Heart left ventricle (tissue), 13 donors: ENCODE measurements around the gene CFAP73.

Experiments used
- POLR2A ChIP-seq, 2 donors: fragments of 450-650 bp; IDR thresholded peaks; one replicate each; pipeline ENCODE4 v1.6.1; 2017; ENCODE audit warnings: antibody characterized with exemption in 2 of 2, mild to moderate bottlenecking in 2 of 2, moderate library complexity in 2 of 2
- TF ChIP-seq, protein P1 (sequence below), 12 donors: fragments of 200-600 bp; sonication (generic) in 4 of 12; IDR thresholded peaks; one replicate each; pipeline versions ENCODE4 v1.5.0 to v1.8.0; 2018 to 2022; ENCODE audit warnings: antibody characterized with exemption in 12 of 12, mild to moderate bottlenecking in 5 of 12
- donor health status: ischemic (EF 13 %, LVEDD 7.1; RV severe dilation, severe dysfunction).
- donor health status: DM: no; HTN: yes; CAD: no.
- donor health status: DM: no; HTN: no; CAD: no.
- donor health status: ischemic (EF 25% LVEDD 6.9; RV normal size, moderate dysfunction).
- donor health status: ischemic (EF 25% LVEDD 5.7; RV mildly dilated, moderate dysfunction).
- donor health status: ischemic (EF 35%, LVEDD 5.7; RV mildly dilated, moderate dysfunction).
- donor health status: nonischemic (EF 11% LVEDD 7.7; RV severe dilation, severe dysfunction).
- donor health status: DM: yes; HTN: yes; CAD: no.
- donor health status: PGD.
- donor health status: ischemic (EF 29% LVEDD 5.4; RV normal size, mild dysfunction).
- donor health status: nonischemic (EF 23%, LVEDD 6.1; RV moderate dilation, normal function).

DNA sequence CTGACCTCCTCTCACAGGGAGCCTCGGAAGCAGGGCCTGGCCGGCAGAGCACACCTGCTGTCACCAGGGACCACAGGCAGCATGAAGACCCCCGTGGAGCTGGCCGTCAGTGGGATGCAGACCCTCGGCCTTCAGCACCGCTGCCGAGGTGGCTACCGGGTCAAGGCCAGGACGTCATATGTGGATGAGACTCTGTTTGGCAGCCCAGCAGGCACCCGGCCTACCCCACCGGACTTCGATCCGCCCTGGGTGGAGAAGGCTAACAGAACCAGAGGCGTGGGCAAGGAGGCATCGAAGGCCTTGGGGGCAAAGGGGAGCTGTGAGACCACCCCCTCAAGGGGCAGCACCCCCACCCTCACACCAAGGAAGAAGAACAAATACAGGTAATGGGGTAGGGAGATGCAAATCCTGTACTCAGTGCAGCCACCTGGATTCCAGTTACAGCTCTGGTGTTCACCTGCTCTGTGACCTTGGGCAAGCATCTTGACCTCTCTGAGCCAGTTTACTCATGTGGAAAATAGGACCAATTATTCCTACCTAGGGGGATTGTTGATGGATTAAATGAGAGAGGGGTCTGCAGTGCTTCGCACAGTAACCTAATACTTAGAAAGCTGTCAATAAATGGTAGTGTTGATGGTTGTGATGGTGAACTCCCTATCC is 37.3 kb downstream of the CFAP73 start:
- TF ChIP-seq, protein P1, sequence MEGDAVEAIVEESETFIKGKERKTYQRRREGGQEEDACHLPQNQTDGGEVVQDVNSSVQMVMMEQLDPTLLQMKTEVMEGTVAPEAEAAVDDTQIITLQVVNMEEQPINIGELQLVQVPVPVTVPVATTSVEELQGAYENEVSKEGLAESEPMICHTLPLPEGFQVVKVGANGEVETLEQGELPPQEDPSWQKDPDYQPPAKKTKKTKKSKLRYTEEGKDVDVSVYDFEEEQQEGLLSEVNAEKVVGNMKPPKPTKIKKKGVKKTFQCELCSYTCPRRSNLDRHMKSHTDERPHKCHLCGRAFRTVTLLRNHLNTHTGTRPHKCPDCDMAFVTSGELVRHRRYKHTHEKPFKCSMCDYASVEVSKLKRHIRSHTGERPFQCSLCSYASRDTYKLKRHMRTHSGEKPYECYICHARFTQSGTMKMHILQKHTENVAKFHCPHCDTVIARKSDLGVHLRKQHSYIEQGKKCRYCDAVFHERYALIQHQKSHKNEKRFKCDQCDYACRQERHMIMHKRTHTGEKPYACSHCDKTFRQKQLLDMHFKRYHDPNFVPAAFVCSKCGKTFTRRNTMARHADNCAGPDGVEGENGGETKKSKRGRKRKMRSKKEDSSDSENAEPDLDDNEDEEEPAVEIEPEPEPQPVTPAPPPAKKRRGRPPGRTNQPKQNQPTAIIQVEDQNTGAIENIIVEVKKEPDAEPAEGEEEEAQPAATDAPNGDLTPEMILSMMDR (IDR thresholded peaks at IDR 0.05) = no peak
- TF ChIP-seq POLR2A (IDR thresholded peaks at IDR 0.05) = no peak
